Astrocyte of the spinal cord (primary cell): ENCODE data around the gene PLCB4.

Experiments
- DNase-seq: peaks from one replicate; pipeline ENCODE4 v3.0.0; 2011; ENCODE audit warnings: low read depth, low spot score
- H3K4me3 ChIP-seq: 2 replicates; pipeline ENCODE4 v1.5.1; 2011; ENCODE audit warnings: low read depth, mild to moderate bottlenecking, low read length, moderate library complexity
- in situ Hi-C: cut with HindIII; loops from 2 replicates; pipeline ENCODE4 v1.10.0; 2017; ENCODE audit warnings: low sequenced_read_pairs
- TF ChIP-seq, protein P1 (sequence below): IDR thresholded peaks from 2 replicates; pipeline ENCODE4 v1.5.1; 2012; ENCODE audit warnings: low read depth, mild to moderate bottlenecking, low read length, inconsistent platforms

PLCB4 gene

DNA sequence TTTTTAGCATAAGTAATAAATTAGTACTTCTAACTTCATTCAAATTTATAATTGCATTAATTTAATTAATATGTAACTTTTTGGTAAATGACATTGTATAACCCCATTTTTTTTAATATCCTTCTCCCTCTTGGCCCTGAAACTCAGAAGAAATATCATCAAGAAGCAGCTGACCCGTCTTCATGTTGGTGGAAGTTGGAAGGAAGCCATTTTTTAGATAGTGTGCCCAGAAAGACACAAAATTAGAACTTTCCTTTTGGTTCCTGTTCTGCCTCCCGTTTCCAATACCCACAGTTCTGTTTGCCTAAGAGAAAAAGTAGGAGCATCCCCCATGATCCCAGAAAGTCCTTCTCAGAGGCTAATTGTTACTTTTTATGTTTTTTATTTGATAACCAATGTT lies 65.5 kb downstream of the PLCB4 start:
- in situ Hi-C loops = no loop called here
- TF ChIP-seq, protein P1, sequence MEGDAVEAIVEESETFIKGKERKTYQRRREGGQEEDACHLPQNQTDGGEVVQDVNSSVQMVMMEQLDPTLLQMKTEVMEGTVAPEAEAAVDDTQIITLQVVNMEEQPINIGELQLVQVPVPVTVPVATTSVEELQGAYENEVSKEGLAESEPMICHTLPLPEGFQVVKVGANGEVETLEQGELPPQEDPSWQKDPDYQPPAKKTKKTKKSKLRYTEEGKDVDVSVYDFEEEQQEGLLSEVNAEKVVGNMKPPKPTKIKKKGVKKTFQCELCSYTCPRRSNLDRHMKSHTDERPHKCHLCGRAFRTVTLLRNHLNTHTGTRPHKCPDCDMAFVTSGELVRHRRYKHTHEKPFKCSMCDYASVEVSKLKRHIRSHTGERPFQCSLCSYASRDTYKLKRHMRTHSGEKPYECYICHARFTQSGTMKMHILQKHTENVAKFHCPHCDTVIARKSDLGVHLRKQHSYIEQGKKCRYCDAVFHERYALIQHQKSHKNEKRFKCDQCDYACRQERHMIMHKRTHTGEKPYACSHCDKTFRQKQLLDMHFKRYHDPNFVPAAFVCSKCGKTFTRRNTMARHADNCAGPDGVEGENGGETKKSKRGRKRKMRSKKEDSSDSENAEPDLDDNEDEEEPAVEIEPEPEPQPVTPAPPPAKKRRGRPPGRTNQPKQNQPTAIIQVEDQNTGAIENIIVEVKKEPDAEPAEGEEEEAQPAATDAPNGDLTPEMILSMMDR = no peak
- no peak overlapping the region for H3K4me3 ChIP-seq
- no peak for DNase-seq

DNA sequence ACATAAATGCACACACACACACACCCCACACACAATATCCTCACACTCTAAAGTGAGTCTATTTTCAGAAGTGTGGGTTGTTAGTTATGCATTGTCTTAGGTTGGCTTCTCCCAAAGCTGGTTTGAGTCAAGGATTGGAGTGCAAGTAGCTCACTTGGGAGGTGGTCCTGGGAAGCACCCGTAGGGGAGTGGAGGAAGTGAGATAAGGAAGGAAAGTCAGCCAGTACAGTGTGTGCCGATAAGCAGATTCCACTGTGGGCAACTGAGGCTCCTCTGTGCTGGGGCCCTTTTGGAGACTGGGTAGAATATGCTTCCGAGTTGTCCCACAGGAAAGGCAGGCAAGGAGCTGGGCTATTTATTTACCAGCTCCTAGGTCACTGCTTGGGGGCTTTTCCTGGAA lies 67.2 kb downstream of the PLCB4 start:
- DNase-seq = no peak
- in situ Hi-C loops = no loop called here
- TF ChIP-seq, protein P1 = no peak
- H3K4me3 ChIP-seq = no peak overlapping the region

DNA sequence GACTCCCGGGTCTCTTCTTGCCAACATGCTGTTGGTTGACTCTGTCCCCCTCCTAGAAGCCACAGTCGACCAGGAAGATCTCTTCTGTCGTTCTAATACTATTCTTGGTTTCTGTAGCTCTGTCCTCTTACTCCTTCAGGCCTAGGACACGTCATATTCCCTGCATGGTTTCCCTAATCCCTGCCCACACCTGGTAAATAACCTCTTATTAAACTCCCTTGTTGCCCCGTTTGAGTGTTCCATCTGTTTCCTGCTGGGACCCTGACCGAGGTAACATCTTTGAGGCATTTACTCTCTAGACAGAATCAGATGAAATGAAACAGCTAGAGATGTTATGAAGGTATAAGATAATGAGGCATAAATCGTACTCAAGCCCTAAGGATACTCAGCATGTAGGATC lies 68.1 kb downstream of the PLCB4 start:
- in situ Hi-C loops = no loop called here
- TF ChIP-seq, protein P1 = no peak
- DNase-seq = no peak
- no peak overlapping the region for H3K4me3 ChIP-seq

DNA sequence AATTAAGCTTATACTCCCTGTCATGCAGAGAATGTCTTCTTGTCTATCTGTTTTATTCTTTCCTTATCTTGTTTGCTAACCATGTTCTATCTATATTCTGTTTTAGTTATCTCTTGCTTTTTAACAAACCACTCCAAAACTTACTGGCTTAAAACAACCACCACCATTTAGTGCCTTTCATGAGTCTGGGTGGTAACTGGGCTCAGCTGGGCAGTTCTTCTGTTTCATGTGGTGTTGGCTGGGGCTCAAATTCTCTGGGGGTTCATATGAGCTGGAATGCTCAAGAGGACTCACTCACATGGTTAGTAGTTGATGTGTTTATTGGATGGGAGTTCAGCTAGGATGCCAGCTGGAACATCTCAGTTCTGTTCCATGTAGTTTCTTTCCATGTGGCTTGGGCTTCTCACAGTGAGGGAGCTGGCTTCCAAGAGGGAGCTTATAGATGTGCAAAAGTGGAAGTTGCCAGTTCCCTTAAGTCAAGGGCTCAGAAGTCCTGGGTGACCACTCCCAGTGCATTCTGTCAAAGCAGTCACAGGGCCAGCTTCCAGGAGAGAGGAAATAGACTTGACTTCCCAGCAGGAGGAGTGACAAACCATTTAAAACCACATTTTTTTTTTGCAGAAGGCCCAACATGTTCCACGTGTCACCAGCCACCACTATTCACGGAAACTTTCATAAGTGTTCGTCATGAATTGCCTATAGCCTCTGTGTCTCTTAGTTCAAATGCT lies 70.4 kb downstream of the PLCB4 start:
- H3K4me3 ChIP-seq = no peak overlapping the region
- TF ChIP-seq, protein P1 = no peak
- no peak for DNase-seq
- in situ Hi-C loops = no loop called here

DNA sequence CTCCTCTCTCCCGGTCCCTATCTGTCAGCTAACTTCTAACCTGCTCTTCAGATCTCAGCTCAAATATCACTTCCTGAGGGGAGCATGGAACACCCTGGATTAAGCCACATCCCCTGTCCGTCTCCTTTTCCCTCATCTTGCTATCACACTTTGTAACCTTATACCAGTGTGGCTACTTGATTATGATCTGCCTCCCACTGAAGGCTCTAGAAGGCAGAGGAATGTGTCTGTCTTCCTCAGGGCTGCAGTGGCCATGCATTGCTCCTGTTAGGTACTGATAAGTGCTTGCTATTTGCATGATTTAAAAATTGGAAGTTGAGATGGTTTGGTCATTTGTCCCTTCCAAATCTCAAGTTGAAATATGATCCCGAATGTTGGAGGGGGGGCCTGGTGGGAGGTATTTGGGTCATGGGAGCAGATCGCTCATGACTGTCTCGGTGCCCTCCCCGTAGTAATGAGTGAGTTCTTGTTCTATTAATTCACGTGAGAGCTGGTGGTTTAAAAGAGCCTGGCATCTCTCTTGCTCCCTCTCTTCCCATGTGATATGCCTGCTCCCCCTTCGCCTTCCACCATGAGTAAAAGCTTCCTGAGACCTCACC lies 71.4 kb downstream of the PLCB4 start:
- in situ Hi-C loops = no loop called here
- no peak overlapping the region for H3K4me3 ChIP-seq
- no peak for DNase-seq
- TF ChIP-seq, protein P1 = no peak

DNA sequence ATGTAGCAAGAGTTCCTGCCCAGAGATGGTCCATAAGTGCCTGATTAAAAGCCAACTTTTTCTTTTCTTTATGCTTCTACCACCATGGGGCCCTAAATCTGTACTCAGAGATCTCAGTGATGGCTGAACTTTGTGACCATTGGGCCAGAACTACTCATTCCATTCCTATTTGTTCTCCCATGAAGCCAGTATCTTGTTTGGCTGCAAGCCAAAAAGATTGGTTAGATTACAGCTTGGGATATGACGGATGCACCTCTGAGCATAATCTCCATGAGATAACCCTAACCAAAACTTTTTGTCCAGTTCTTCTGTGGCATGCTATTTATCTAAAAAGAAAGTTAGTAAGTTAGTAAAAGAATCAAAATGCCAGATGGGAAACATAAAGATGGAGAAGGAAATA lies 72.2 kb downstream of the PLCB4 start:
- in situ Hi-C loops = no loop called here
- no peak overlapping the region for H3K4me3 ChIP-seq
- DNase-seq = no peak
- TF ChIP-seq, protein P1 = no peak
